SK-N-SH (cell line): ENCODE results near the gene CENPQ. TPM values are rescaled to one million over a fixed set of nuclear protein-coding genes. Genes with fewer than 3 reads are reported as not detected.

Experiments used
- CTCF ChIA-PET: fragments of 300-600, 350-600 bp; formaldehyde crosslinking; extraction: SDS; loops from one replicate; lab custom pipeline; 2021; lab: Yijun Ruan, JAX
- POLR2A ChIA-PET: fragments of 350-600 bp; sonication (Branson Sonifier 250); formaldehyde crosslinking; extraction: SDS; loops from one replicate; lab custom pipeline; 2020; ENCODE audit warnings: antibody characterized with exemption, inconsistent platforms; lab: Yijun Ruan, JAX
- DNase-seq: peaks from one replicate; pipeline ENCODE4 v3.0.0; 2012
- H2AFZ ChIP-seq: fragments of 200-600 bp; sonication (generic); 2 replicates; pipeline ENCODE4 v1.8.1; 2016; ENCODE audit warnings: antibody characterized with exemption, mild to moderate bottlenecking, low read depth
- H3F3A ChIP-seq: fragments of 200-600 bp; sonication (generic); replicated peaks from 2 replicates; pipeline ENCODE3; 2016; ENCODE audit warnings: antibody characterized with exemption, mild to moderate bottlenecking; ENCODE audit not compliant: insufficient read depth
- H3K27ac ChIP-seq, 2 experiments: fragments of 200-500 bp in 1 of 2; fragments of 200-600 bp in 1 of 2; sonication (Bioruptor generic) in 1 of 2; sonication (generic), shearing (Covaris generic) in 1 of 2; 2 replicates each; pipeline versions ENCODE4 v1.5.1 to v1.6.1; 2014 to 2016; ENCODE audit warnings: low read depth in 2 of 2, inconsistent platforms in 1 of 2, low read length in 1 of 2, mild to moderate bottlenecking in 1 of 2, mixed read lengths in 1 of 2
- H3K27me3 ChIP-seq: fragments of 200-600 bp; sonication (generic), shearing (Covaris generic); 2 replicates; pipeline ENCODE4 v1.6.1; 2016; ENCODE audit warnings: mixed run types; ENCODE audit not compliant: insufficient read depth
- H3K36me3 ChIP-seq, 2 experiments: fragments of 200-500 bp in 1 of 2; fragments of 200-600 bp in 1 of 2; sonication (Bioruptor generic) in 1 of 2; sonication (generic) in 1 of 2; replicated peaks in 1 of 2; 2 replicates each; pipeline versions ENCODE3 to v1.5.1; 2014 to 2016; ENCODE audit warnings: low read length in 1 of 2, mild to moderate bottlenecking in 1 of 2; ENCODE audit not compliant: insufficient read depth in 2 of 2, control insufficient read depth in 1 of 2
- H3K4me1 ChIP-seq, 2 experiments: fragments of 200-500 bp in 1 of 2; fragments of 200-600 bp in 1 of 2; sonication (Bioruptor generic) in 1 of 2; sonication (generic), shearing (Covaris generic) in 1 of 2; 2 replicates each; pipeline versions ENCODE4 v1.5.1 to v1.6.1; 2014 to 2016; ENCODE audit warnings: low read depth in 1 of 2, low read length in 1 of 2, mixed run types in 1 of 2; ENCODE audit not compliant: insufficient read depth in 2 of 2, control insufficient read depth in 1 of 2
- H3K4me2 ChIP-seq: fragments of 200-600 bp; sonication (generic), shearing (Covaris generic); 2 replicates; pipeline ENCODE4 v1.6.1; 2017; ENCODE audit warnings: mixed run types
- H3K4me3 ChIP-seq, 2 experiments: fragments of 200-500 bp in 1 of 2; fragments of 200-600 bp in 1 of 2; sonication (Bioruptor generic) in 1 of 2; sonication (generic), shearing (Covaris generic) in 1 of 2; 2 replicates each; pipeline versions ENCODE4 v1.5.1 to v1.8.1; 2014 to 2016; ENCODE audit warnings: low read depth in 2 of 2, inconsistent platforms in 1 of 2, low read length in 1 of 2, mild to moderate bottlenecking in 1 of 2, mixed read lengths in 1 of 2, moderate library complexity in 1 of 2
- H3K79me2 ChIP-seq: fragments of 200-600 bp; sonication (generic); 2 replicates; pipeline ENCODE4 v1.8.1; 2017; ENCODE audit warnings: mild to moderate bottlenecking; ENCODE audit not compliant: insufficient read depth
- H3K9ac ChIP-seq: fragments of 200-600 bp; sonication (generic); 2 replicates; pipeline ENCODE4 v1.6.1; 2017; ENCODE audit warnings: mixed run types
- H3K9me2 ChIP-seq: fragments of 200-600 bp; sonication (generic); 2 replicates; pipeline ENCODE4 v1.6.1; 2017; ENCODE audit warnings: mixed run types
- H3K9me3 ChIP-seq: fragments of 200-600 bp; sonication (generic); 2 replicates; pipeline ENCODE4 v1.6.1; 2017; ENCODE audit warnings: mixed run types, mild to moderate bottlenecking, moderate library complexity
- H4K20me1 ChIP-seq: fragments of 200-600 bp; sonication (generic); 2 replicates; pipeline ENCODE4 v1.6.1; 2017; ENCODE audit warnings: mild to moderate bottlenecking, mixed run types; ENCODE audit not compliant: insufficient read depth
- ELF1 ChIP-seq: IDR thresholded peaks from 2 replicates; pipeline ENCODE4 v1.4.0; 2012
- EP300 ChIP-seq, 2 experiments: IDR thresholded peaks; 2 replicates each; pipeline versions ENCODE4 v1.4.0 to v1.6.1; 2012; ENCODE audit warnings: borderline replicate concordance in 1 of 2, low read depth in 1 of 2, low read length in 1 of 2
- FOXJ3 ChIP-seq: sonication (generic); formaldehyde crosslinking; IDR thresholded peaks from 2 replicates; pipeline ENCODE4 v1.5.1; 2020; ENCODE audit warnings: mild to moderate bottlenecking, missing genetic modification reagents
- GATA2 ChIP-seq: sonication (generic); formaldehyde crosslinking; IDR thresholded peaks from 2 replicates; pipeline ENCODE4 v1.5.0; 2020; ENCODE audit warnings: mild to moderate bottlenecking, missing genetic modification reagents
- JUND ChIP-seq: IDR thresholded peaks from 2 replicates; pipeline ENCODE4 v1.4.0; 2012
- MXI1 ChIP-seq: IDR thresholded peaks from 2 replicates; pipeline ENCODE4 v1.6.1; 2012; ENCODE audit warnings: mild to moderate bottlenecking, low read depth, low read length, improper control_type of control experiment
- RAD21 ChIP-seq: IDR thresholded peaks from 2 replicates; pipeline ENCODE4 v1.6.1; 2012; ENCODE audit warnings: mild to moderate bottlenecking, low read length
- SIN3A ChIP-seq: IDR thresholded peaks from 2 replicates; pipeline ENCODE4 v1.6.1; 2012; ENCODE audit warnings: low read depth, mild to moderate bottlenecking, low read length, moderate library complexity, borderline replicate concordance
- SMC3 ChIP-seq: IDR thresholded peaks from 2 replicates; pipeline ENCODE4 v1.6.1; 2012; ENCODE audit warnings: low read depth, low read length, improper control_type of control experiment
- TAF1 ChIP-seq: IDR thresholded peaks from 2 replicates; pipeline ENCODE4 v1.6.1; 2012; ENCODE audit warnings: low read depth, mild to moderate bottlenecking, low read length, moderate library complexity, borderline replicate concordance
- TCF12 ChIP-seq: IDR thresholded peaks from 2 replicates; pipeline ENCODE4 v1.4.0; 2012
- WGBS: methylation state at CpG from one replicate; pipeline ENCODE4 v1.1.6; 2017; ENCODE audit warnings: low lambda C conversion rate; 5-methylcytosine and 5-hydroxymethylcytosine counted together
- polyA plus RNA-seq, 3 experiments: library from polyadenylated mRNA; depleted of rRNA; stranded (reverse); fragments of >200 nt; gene quantifications; 2 replicates each; pipeline ENCODE4 v1.2.3, GENCODE V29; 2012
- TF ChIP-seq, protein P1 (sequence below): IDR thresholded peaks from 2 replicates; pipeline ENCODE4 v1.6.1; 2012; ENCODE audit warnings: mild to moderate bottlenecking, low read depth, low read length, moderate library complexity
- TF ChIP-seq, protein P2 (sequence below): fragments of 200-600 bp; sonication (generic); IDR thresholded peaks from 2 replicates; pipeline ENCODE4 v1.6.1; 2017; ENCODE audit warnings: antibody characterized with exemption, mild to moderate bottlenecking, moderate library complexity

The CENPQ gene
- polyA plus RNA-seq, 1 of the 3 experiments (the other 2 are of a cell fraction), result 2.5 TPM

DNA sequence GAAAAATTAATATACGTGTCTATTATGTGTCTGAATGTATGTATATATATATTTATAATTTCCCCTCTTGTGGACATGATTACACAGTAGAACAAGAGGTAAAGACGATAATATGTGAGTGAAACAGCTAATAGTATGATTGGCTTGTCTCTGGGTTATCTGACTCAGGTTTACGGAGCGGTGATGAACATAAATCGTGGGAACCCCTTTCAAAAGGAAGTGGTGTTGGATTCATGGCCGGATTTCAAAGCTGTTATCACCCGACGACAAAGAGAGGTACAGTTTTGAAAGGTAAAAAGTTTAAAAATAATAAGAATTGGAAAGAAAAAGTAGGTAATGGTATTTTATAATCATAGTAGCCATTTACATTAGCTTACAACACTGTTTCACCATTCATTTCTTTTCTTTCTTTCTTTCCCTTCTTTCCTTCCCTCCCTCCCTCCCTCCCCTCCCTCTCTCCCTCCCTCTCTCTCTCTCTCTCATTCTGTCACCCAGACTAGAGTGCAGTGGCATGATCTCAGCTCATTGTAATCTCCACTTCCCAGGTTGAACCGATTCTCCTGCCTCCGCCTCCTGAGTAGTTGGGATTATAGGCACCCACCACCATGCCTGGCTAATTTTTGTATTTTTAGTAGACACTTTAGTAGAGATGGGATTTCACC is 52.4 kb downstream of the CENPQ start:
- Histone ChIP-seq H3K4me2 (no peak overlapping the region), H3K9me3 (no peaks in the 10 kb centered on the region), H3K4me3 (no peak overlapping the region), H3K27me3 (no peaks in the 10 kb centered on the region; the same call in 1 of the 2 replicates), H3F3A (no peaks in the 10 kb centered on the region), H4K20me1 (no peaks in the 10 kb centered on the region), H3K9me2 (no peaks in the 10 kb centered on the region), H3K9ac (no peak overlapping the region), H3K27ac (no peak overlapping the region), H3K79me2 (no peaks in the 10 kb centered on the region), H2AFZ (no peak overlapping the region), H3K4me1 (no peaks in the 10 kb centered on the region), H3K36me3 (no peaks in the 10 kb centered on the region)
- ChIA-PET POLR2A (no interaction called here), CTCF (interaction anchor here (0.7 kb wide), 1 partner anchor 17 kb away, joined by 3 read pairs; no protein-coding TSS in a partner anchor)
- TF ChIP-seq TCF12 (no peak), FOXJ3 (CRISPR knock-in tag) (no peak), TAF1 (no peak), MXI1 (no peak), RAD21 (no peak), GATA2 (no peak), ELF1 (no peak), SIN3A (no peak), EP300 (IDR thresholded peaks at IDR 0.05; ENCODE audit: borderline replicate concordance in 1 of 2, low read depth in 1 of 2, low read length in 1 of 2) (no peak), JUND (no peak), SMC3 (no peak)
- TF ChIP-seq, protein P1, sequence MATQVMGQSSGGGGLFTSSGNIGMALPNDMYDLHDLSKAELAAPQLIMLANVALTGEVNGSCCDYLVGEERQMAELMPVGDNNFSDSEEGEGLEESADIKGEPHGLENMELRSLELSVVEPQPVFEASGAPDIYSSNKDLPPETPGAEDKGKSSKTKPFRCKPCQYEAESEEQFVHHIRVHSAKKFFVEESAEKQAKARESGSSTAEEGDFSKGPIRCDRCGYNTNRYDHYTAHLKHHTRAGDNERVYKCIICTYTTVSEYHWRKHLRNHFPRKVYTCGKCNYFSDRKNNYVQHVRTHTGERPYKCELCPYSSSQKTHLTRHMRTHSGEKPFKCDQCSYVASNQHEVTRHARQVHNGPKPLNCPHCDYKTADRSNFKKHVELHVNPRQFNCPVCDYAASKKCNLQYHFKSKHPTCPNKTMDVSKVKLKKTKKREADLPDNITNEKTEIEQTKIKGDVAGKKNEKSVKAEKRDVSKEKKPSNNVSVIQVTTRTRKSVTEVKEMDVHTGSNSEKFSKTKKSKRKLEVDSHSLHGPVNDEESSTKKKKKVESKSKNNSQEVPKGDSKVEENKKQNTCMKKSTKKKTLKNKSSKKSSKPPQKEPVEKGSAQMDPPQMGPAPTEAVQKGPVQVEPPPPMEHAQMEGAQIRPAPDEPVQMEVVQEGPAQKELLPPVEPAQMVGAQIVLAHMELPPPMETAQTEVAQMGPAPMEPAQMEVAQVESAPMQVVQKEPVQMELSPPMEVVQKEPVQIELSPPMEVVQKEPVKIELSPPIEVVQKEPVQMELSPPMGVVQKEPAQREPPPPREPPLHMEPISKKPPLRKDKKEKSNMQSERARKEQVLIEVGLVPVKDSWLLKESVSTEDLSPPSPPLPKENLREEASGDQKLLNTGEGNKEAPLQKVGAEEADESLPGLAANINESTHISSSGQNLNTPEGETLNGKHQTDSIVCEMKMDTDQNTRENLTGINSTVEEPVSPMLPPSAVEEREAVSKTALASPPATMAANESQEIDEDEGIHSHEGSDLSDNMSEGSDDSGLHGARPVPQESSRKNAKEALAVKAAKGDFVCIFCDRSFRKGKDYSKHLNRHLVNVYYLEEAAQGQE, result no peak
- TF ChIP-seq, protein P2, sequence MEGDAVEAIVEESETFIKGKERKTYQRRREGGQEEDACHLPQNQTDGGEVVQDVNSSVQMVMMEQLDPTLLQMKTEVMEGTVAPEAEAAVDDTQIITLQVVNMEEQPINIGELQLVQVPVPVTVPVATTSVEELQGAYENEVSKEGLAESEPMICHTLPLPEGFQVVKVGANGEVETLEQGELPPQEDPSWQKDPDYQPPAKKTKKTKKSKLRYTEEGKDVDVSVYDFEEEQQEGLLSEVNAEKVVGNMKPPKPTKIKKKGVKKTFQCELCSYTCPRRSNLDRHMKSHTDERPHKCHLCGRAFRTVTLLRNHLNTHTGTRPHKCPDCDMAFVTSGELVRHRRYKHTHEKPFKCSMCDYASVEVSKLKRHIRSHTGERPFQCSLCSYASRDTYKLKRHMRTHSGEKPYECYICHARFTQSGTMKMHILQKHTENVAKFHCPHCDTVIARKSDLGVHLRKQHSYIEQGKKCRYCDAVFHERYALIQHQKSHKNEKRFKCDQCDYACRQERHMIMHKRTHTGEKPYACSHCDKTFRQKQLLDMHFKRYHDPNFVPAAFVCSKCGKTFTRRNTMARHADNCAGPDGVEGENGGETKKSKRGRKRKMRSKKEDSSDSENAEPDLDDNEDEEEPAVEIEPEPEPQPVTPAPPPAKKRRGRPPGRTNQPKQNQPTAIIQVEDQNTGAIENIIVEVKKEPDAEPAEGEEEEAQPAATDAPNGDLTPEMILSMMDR, result no peak
- DNase-seq, result no peak
- 36% methylated on average over 10 of the region's 10 CpGs for WGBS
